Suprapubic skin (tissue), 4 donors: ENCODE measurements around the gene FAM20B. TPM values are rescaled to one million over a fixed set of nuclear protein-coding genes. Genes with fewer than 3 reads are reported as not detected.

Experiments used
- DNase-seq, 2 donors: peaks; one replicate each; pipeline ENCODE4 v3.0.0-alpha.2; 2019; ENCODE audit warnings: low spot score in 2 of 2
- H3K27ac ChIP-seq: fragments of 200-600 bp; sonication (generic); one replicate; pipeline ENCODE4 v1.5.1; 2019
- H3K27me3 ChIP-seq: fragments of 200-600 bp; sonication (generic); one replicate; pipeline ENCODE4 v1.5.1; 2019
- H3K36me3 ChIP-seq: fragments of 200-600 bp; sonication (generic); one replicate; pipeline ENCODE4 v1.5.1; 2019
- H3K4me1 ChIP-seq: fragments of 200-600 bp; sonication (generic); one replicate; pipeline ENCODE4 v1.5.1; 2019
- H3K4me3 ChIP-seq: fragments of 200-600 bp; sonication (generic); one replicate; pipeline ENCODE4 v1.5.1; 2019; ENCODE audit warnings: mild to moderate bottlenecking
- H3K9me3 ChIP-seq: fragments of 200-600 bp; sonication (generic); one replicate; pipeline ENCODE4 v1.5.1; 2019
- CTCF ChIP-seq, 2 donors: fragments of 200-600 bp in 1 of 2; fragments of 450-650 bp in 1 of 2; sonication (generic) in 1 of 2; IDR thresholded peaks; one replicate each; pipeline ENCODE4 v1.5.1; 2016 to 2019; ENCODE audit warnings: antibody characterized with exemption in 2 of 2, mild to moderate bottlenecking in 1 of 2, moderate library complexity in 1 of 2
- EP300 ChIP-seq: sonication (generic); formaldehyde crosslinking; IDR thresholded peaks from one replicate; pipeline ENCODE4 v1.6.1; 2017; ENCODE audit warnings: antibody characterized with exemption
- POLR2A ChIP-seq, 2 donors: fragments of 450-650 bp; IDR thresholded peaks; one replicate each; pipeline ENCODE4 v1.6.1; 2017; ENCODE audit warnings: antibody characterized with exemption in 2 of 2, mild to moderate bottlenecking in 2 of 2, moderate library complexity in 2 of 2
- POLR2AphosphoS5 ChIP-seq, 3 donors: sonication (generic); formaldehyde crosslinking; IDR thresholded peaks; one replicate each; pipeline ENCODE4 v1.6.1; 2017; ENCODE audit warnings: antibody characterized with exemption in 3 of 3
- WGBS: methylation state at CpG from one replicate; pipeline ENCODE4 v1.1.5; 2018; 5-methylcytosine and 5-hydroxymethylcytosine counted together
- total RNA-seq, 4 donors: library from RNA; depleted of rRNA; stranded (reverse); fragments of >200 nt; gene quantifications; one replicate each; pipeline ENCODE4 v1.1.0, GENCODE V29; 2016

Gene FAM20B
- total RNA-seq, 4 donors from 2014 or later = 18.1 to 30.6 (median 21.7) TPM

GRCh38 chr1:179066471-179066870, 40.8 kb downstream of the FAM20B start:
- H3K27ac ChIP-seq = no peak overlapping the region
- DNase-seq = no peak
- 94% methylated on average over 4 of the region's 4 CpGs for WGBS
- TF ChIP-seq EP300 = no peak
- TF ChIP-seq POLR2AphosphoS5 (IDR thresholded peaks at IDR 0.05) = no peak
- TF ChIP-seq POLR2A (IDR thresholded peaks at IDR 0.05) = no peak
- no peak for TF ChIP-seq CTCF (IDR thresholded peaks at IDR 0.05)
- no peaks in the 10 kb centered on the region for H3K9me3 ChIP-seq
- H3K27me3 ChIP-seq = no peaks in the 10 kb centered on the region
- H3K4me1 ChIP-seq = no peaks in the 10 kb centered on the region
- no peak overlapping the region for H3K4me3 ChIP-seq
- H3K36me3 ChIP-seq = peaks cover 65% of the 10 kb centered on the region

GRCh38 chr1:179077396-179077795, 51.7 kb downstream of the FAM20B start:
- peaks cover 10% of the 10 kb centered on the region for H3K36me3 ChIP-seq
- H3K27ac ChIP-seq = no peak overlapping the region
- TF ChIP-seq CTCF (IDR thresholded peaks at IDR 0.05) = no peak
- no peak for TF ChIP-seq EP300
- TF ChIP-seq POLR2AphosphoS5 (IDR thresholded peaks at IDR 0.05) = no peak
- no peak for TF ChIP-seq POLR2A (IDR thresholded peaks at IDR 0.05)
- no peaks in the 10 kb centered on the region for H3K9me3 ChIP-seq
- DNase-seq = no peak
- H3K27me3 ChIP-seq = no peaks in the 10 kb centered on the region
- peaks cover 13% of the 10 kb centered on the region for H3K4me1 ChIP-seq
- 83% methylated on average over 7 of the region's 7 CpGs for WGBS
- H3K4me3 ChIP-seq = no peak overlapping the region

GRCh38 chr1:179079113-179079761, 53.5 kb downstream of the FAM20B start:
- no peaks in the 10 kb centered on the region for H3K9me3 ChIP-seq
- no peaks in the 10 kb centered on the region for H3K36me3 ChIP-seq
- no peak overlapping the region for H3K27ac ChIP-seq
- no peak for DNase-seq
- no peaks in the 10 kb centered on the region for H3K27me3 ChIP-seq
- WGBS = 51% methylated on average over 18 of the region's 18 CpGs
- TF ChIP-seq EP300 = no peak
- peak; percentile 64 to 77 for TF ChIP-seq CTCF (IDR thresholded peaks at IDR 0.05)
- no peak for TF ChIP-seq POLR2AphosphoS5 (IDR thresholded peaks at IDR 0.05)
- TF ChIP-seq POLR2A (IDR thresholded peaks at IDR 0.05) = no peak
- peaks cover 28% of the 10 kb centered on the region for H3K4me1 ChIP-seq
- H3K4me3 ChIP-seq = no peak overlapping the region

- Histone ChIP-seq H3K4me1 (peaks cover 28% of the 10 kb centered on the region), H3K27ac (peak overlapping the region; percentile 88), H3K4me3 (peak overlapping the region; percentile 89), H3K27me3 (no peaks in the 10 kb centered on the region), H3K9me3 (no peaks in the 10 kb centered on the region), H3K36me3 (peaks cover 12% of the 10 kb centered on the region)
- 30% methylated on average over 18 of the region's 18 CpGs for WGBS
- DNase-seq = peak in 1 of 2 donors; percentile 77
- no peak for TF ChIP-seq POLR2A (IDR thresholded peaks at IDR 0.05)
- no peak for TF ChIP-seq POLR2AphosphoS5 (IDR thresholded peaks at IDR 0.05)
- TF ChIP-seq EP300 = no peak
- no peak for TF ChIP-seq CTCF (IDR thresholded peaks at IDR 0.05)
Measured at GRCh38 chr1:179080866-179081686, 55.4 kb downstream of the FAM20B start.

- WGBS = 10% methylated on average over 2 of the region's 51 CpGs
- Histone ChIP-seq H3K27ac (peak within 1 kb of the TSS; percentile 88), H3K36me3 (peaks cover 14% of the 10 kb centered on the region), H3K4me1 (peaks cover 28% of the 10 kb centered on the region), H3K4me3 (peak within 1 kb of the TSS; percentile 89), H3K9me3 (no peaks in the 10 kb centered on the region), H3K27me3 (no peaks in the 10 kb centered on the region)
- TF ChIP-seq POLR2AphosphoS5 (IDR thresholded peaks at IDR 0.05) (peak; percentile 7 to 69 (median 54)), EP300 (no peak), CTCF (IDR thresholded peaks at IDR 0.05) (no peak), POLR2A (IDR thresholded peaks at IDR 0.05) (peak in 1 of 2 donors; percentile 68)
- DNase-seq = peak; percentile 93 to 94
Measured at GRCh38 chr1:179081687-179082332, 56.1 kb downstream of the FAM20B start, which contains the start of gene TOR3A. Gene TOR3A (plus strand): TSS chr1:179082070. CDS start chr1:179082129, 59 bp downstream.
